ENCODE measurements around the gene OR5K1. TPM values are rescaled to one million over a fixed set of nuclear protein-coding genes. Genes with fewer than 3 reads are reported as not detected.

Gene OR5K1
- not detected in 2 replicates for total RNA-seq (ENCODE audit: low replicate concordance)

DNA sequence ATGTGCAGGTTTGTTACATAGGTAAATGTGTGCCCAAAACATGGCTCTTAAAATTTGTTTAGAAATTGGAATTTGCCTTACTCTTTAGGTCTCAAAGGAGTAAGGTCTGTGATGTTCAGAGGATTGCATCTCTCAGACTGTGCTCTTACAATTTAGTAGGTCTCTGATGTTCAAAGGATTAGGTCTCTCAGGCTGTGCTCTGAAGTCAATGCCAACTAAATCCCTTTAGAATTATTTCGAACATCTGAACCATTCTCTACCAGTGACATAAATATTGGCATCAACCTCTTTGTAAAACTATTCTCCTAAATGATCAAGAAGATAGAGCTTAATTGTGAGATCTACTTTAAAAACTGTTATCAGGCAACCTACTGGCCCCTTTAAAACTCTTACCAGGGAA, at the start of gene OR5K1:
Gene OR5K1 (plus strand): TSS at position 301 of the 400 bp plus-strand sequence. CDS start 6,376 bp downstream, outside the sequence.
- H4K20me1 ChIP-seq (ENCODE audit: low read depth), result no peaks in the 10 kb centered on the region
- no peaks in the 10 kb centered on the region for H3K4me1 Mint-ChIP-seq

DNA sequence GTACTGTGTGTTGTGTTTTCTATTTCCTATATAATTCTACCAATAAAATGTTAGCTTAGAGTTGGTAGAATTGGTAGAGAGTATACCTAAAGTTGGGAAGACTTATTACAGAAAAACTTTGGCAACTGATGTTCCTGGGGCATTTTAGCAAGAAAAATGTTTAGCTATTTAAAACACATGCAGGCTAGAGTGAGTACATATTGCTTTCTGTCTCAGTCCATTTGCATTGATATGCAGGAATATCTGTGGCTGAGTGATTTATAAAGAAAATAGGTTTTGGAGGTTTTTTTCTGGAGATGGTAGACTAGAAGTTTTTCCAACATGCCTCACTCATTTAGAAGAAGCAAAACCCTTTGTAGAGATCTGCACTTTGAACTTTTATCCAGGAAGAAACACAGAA, 30.4 kb upstream of the OR5K1 start:
- H3F3A ChIP-seq (ENCODE audit: low read depth), result no peaks in the 10 kb centered on the region
- H3K27me3 Mint-ChIP-seq (ENCODE audit: insufficient read depth, low read depth), result no peaks in the 10 kb centered on the region
- H3K9me3 Mint-ChIP-seq, result peaks cover 12% of the 10 kb centered on the region
- TF ChIP-seq EZH2 (IDR thresholded peaks at IDR 0.05) (no peak), EZH2phosphoT487 (IDR thresholded peaks at IDR 0.05) (no peak)
- TF ChIP-seq, protein P1, sequence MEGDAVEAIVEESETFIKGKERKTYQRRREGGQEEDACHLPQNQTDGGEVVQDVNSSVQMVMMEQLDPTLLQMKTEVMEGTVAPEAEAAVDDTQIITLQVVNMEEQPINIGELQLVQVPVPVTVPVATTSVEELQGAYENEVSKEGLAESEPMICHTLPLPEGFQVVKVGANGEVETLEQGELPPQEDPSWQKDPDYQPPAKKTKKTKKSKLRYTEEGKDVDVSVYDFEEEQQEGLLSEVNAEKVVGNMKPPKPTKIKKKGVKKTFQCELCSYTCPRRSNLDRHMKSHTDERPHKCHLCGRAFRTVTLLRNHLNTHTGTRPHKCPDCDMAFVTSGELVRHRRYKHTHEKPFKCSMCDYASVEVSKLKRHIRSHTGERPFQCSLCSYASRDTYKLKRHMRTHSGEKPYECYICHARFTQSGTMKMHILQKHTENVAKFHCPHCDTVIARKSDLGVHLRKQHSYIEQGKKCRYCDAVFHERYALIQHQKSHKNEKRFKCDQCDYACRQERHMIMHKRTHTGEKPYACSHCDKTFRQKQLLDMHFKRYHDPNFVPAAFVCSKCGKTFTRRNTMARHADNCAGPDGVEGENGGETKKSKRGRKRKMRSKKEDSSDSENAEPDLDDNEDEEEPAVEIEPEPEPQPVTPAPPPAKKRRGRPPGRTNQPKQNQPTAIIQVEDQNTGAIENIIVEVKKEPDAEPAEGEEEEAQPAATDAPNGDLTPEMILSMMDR (IDR thresholded peaks at IDR 0.05), result no peak
- H3K27ac ChIP-seq, result no peak overlapping the region
- H3K9me3 ChIP-seq (ENCODE audit: low read depth), result peaks cover 4% of the 10 kb centered on the region
- no peaks in the 10 kb centered on the region for H3K36me3 ChIP-seq
- no peaks in the 10 kb centered on the region for H3K79me2 ChIP-seq (ENCODE audit: low read depth)
- H3K4me1 Mint-ChIP-seq, result no peaks in the 10 kb centered on the region
- H3K4me1 ChIP-seq, result no peaks in the 10 kb centered on the region
- H3K4me3 ChIP-seq, result no peak overlapping the region
- H3K9ac ChIP-seq, result no peak overlapping the region
- H3K27ac Mint-ChIP-seq, result no peak overlapping the region
- H3K27me3 ChIP-seq, result no peaks in the 10 kb centered on the region
- no peak for DNase-seq (ENCODE audit: low spot score)
- no peak overlapping the region for H2AFZ ChIP-seq (replicated peaks)
- peaks cover 3% of the 10 kb centered on the region for H3K36me3 Mint-ChIP-seq
- no peaks in the 10 kb centered on the region for H4K20me1 ChIP-seq (ENCODE audit: low read depth)
- no peak overlapping the region for H3K4me3 Mint-ChIP-seq
- H3K4me2 ChIP-seq, result no peak overlapping the region

More for the DNA sequence above, at the start of gene OR5K1:
- no peak within 1 kb of the TSS for H3K27ac Mint-ChIP-seq
- no peaks in the 10 kb centered on the region for H3K4me1 ChIP-seq
- TF ChIP-seq, protein P1 (IDR thresholded peaks at IDR 0.05), result no peak
- TF ChIP-seq EZH2phosphoT487 (IDR thresholded peaks at IDR 0.05), result no peak
- TF ChIP-seq EZH2 (IDR thresholded peaks at IDR 0.05), result no peak
- H3K79me2 ChIP-seq (ENCODE audit: low read depth), result no peaks in the 10 kb centered on the region
- peaks cover 3% of the 10 kb centered on the region for H3K27me3 Mint-ChIP-seq (ENCODE audit: insufficient read depth, low read depth)
- no peaks in the 10 kb centered on the region for H3K9me3 ChIP-seq (ENCODE audit: low read depth)
- no peak within 1 kb of the TSS for H3K9ac ChIP-seq
- no peaks in the 10 kb centered on the region for H3K36me3 ChIP-seq
- H3F3A ChIP-seq (ENCODE audit: low read depth), result no peaks in the 10 kb centered on the region
- DNase-seq (ENCODE audit: low spot score), result no peak
- no peaks in the 10 kb centered on the region for H3K27me3 ChIP-seq
- peaks cover 2% of the 10 kb centered on the region for H3K9me3 Mint-ChIP-seq
- H3K27ac ChIP-seq, result no peak within 1 kb of the TSS
- H3K4me3 ChIP-seq, result no peak within 1 kb of the TSS
- no peak within 1 kb of the TSS for H3K4me3 Mint-ChIP-seq
- no peak within 1 kb of the TSS for H2AFZ ChIP-seq (replicated peaks)
- no peaks in the 10 kb centered on the region for H3K36me3 Mint-ChIP-seq
- no peak within 1 kb of the TSS for H3K4me2 ChIP-seq

DNA sequence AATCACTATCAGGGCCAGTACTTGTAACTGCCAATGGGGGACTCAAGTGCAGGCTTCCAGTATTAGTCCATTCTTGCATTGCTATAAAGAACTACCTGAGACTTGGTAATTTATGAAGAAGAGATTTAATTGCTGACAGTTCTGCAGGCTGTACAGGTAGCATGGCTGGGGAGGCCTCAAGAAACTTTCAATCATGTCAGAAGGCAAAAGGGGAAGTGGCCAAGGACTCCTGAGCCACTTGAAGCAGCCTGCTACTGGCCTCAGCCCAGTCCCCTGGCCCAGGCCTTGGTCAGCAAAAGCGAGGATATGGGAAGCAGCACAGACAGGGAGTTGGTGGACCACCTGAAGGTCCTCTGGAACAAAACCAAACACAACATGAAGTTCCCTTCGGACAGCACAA, 29.2 kb upstream of the OR5K1 start:
- DNase-seq (ENCODE audit: low spot score), result no peak
- H3K4me3 Mint-ChIP-seq, result no peak overlapping the region

More for the DNA sequence above, 29.2 kb upstream of the OR5K1 start:
- TF ChIP-seq EZH2 (IDR thresholded peaks at IDR 0.05) (no peak), EZH2phosphoT487 (IDR thresholded peaks at IDR 0.05) (no peak)
- TF ChIP-seq, protein P1 (IDR thresholded peaks at IDR 0.05), result no peak
- no peak overlapping the region for H3K9ac ChIP-seq
- no peaks in the 10 kb centered on the region for H4K20me1 ChIP-seq (ENCODE audit: low read depth)
- no peaks in the 10 kb centered on the region for H3K79me2 ChIP-seq (ENCODE audit: low read depth)
- no peaks in the 10 kb centered on the region for H3K27me3 Mint-ChIP-seq (ENCODE audit: insufficient read depth, low read depth)
- no peaks in the 10 kb centered on the region for H3F3A ChIP-seq (ENCODE audit: low read depth)
- no peak overlapping the region for H3K27ac ChIP-seq
- no peak overlapping the region for H3K27ac Mint-ChIP-seq
- H3K4me2 ChIP-seq, result no peak overlapping the region
- no peaks in the 10 kb centered on the region for H3K4me1 ChIP-seq
- H3K4me1 Mint-ChIP-seq, result no peaks in the 10 kb centered on the region
- H3K27me3 ChIP-seq, result no peaks in the 10 kb centered on the region
- peaks cover 3% of the 10 kb centered on the region for H3K36me3 Mint-ChIP-seq
- H3K36me3 ChIP-seq, result no peaks in the 10 kb centered on the region
- peaks cover 12% of the 10 kb centered on the region for H3K9me3 Mint-ChIP-seq
- H3K9me3 ChIP-seq (ENCODE audit: low read depth), result peaks cover 4% of the 10 kb centered on the region
- H3K4me3 ChIP-seq, result no peak overlapping the region
- no peak overlapping the region for H2AFZ ChIP-seq (replicated peaks)

All from neural progenitor cell (in vitro differentiated cells).